ENCODE measurements around the gene MEP1A. TPM values are rescaled to one million over a fixed set of nuclear protein-coding genes. Genes with fewer than 3 reads are reported as not detected.
"Not testable (repeated sequence)": the region's sequence is repeated elsewhere in the genome, so short reads cannot be mapped to it uniquely, and the experiment has no call there.

Gene MEP1A
- total RNA-seq, 1 donor from 2014 or later: not detected

GRCh38 chr6:46834257-46834916, 41.2 kb downstream of the MEP1A start:
- not testable (repeated sequence) for DNase-seq

- DNase-seq: not testable (repeated sequence)
These were observed 41.8 kb downstream of the MEP1A start for GRCh38 chr6:46834991-46835390.

- DNase-seq: no peak
These were observed 44.8 kb downstream of the MEP1A start for GRCh38 chr6:46838033-46838432.

GRCh38 chr6:46842252-46842846, 49.2 kb downstream of the MEP1A start:
- not testable (repeated sequence) for DNase-seq

- DNase-seq: no peak
These were observed 51.9 kb downstream of the MEP1A start for GRCh38 chr6:46845126-46845525.

- peak; percentile 93 for DNase-seq
These were observed 55.6 kb downstream of the MEP1A start for GRCh38 chr6:46848684-46849360.

GRCh38 chr6:46849361-46849690, 56.1 kb downstream of the MEP1A start:
- no peak for DNase-seq

- DNase-seq: no peak
These were observed 57.6 kb downstream of the MEP1A start for GRCh38 chr6:46850792-46851191.

GRCh38 chr6:46851576-46851975, 58.4 kb downstream of the MEP1A start:
- DNase-seq: not testable (repeated sequence)

- peak; percentile 11 for DNase-seq
These were observed 62.8 kb downstream of the MEP1A start for GRCh38 chr6:46855966-46856365.

- DNase-seq: no peak
These were observed 69.2 kb downstream of the MEP1A start for GRCh38 chr6:46862381-46862780.

- no peak for DNase-seq
These were observed 70.6 kb downstream of the MEP1A start for GRCh38 chr6:46863791-46864190.

- DNase-seq: no peak
These were observed 72.0 kb downstream of the MEP1A start for GRCh38 chr6:46865221-46865620.

- DNase-seq: no peak
These were observed 74.2 kb downstream of the MEP1A start for GRCh38 chr6:46867411-46867810.

GRCh38 chr6:46876126-46876525, 82.9 kb downstream of the MEP1A start:
- peak; percentile 41 for DNase-seq

- no peak for DNase-seq
These were observed 85.8 kb downstream of the MEP1A start for GRCh38 chr6:46879003-46879402.

GRCh38 chr6:46882645-46883044, 89.5 kb downstream of the MEP1A start:
- DNase-seq: no peak

- no peak for DNase-seq
These were observed 94.8 kb downstream of the MEP1A start for GRCh38 chr6:46888031-46888430.

- no peak for DNase-seq
These were observed 95.4 kb downstream of the MEP1A start for GRCh38 chr6:46888578-46888977.

Data from tongue (tissue), 2 donors.